ENCODE measurements around the gene CPXM2.

GRCh38 chr10:123757853-123758252 lies 133.8 kb downstream of the CPXM2 start:
- TF ChIP-seq EZH2 (IDR thresholded peaks at IDR 0.05; ENCODE audit: insufficient read depth, poor library complexity, severe bottlenecking) (no peak), EZH2phosphoT487 (IDR thresholded peaks at IDR 0.05; ENCODE audit: insufficient read depth, low read depth) (no peak)
